Activated T-cell treated with anti-CD3 and anti-CD28 coated beads for 4 hours (primary cell): Measurements from ENCODE around the gene FRA10AC1.

Experiments used
- DNase-seq: peaks from one replicate; pipeline ENCODE4 v3.0.0-alpha.2; 2020

The FRA10AC1 gene

GRCh38 chr10:93702210-93703001 is at the start of gene FRA10AC1:
FRA10AC1 (minus strand) TSS chr10:93702592; CDS start chr10:93700106, 2,486 bp downstream.
- peak; percentile 85 for DNase-seq

GRCh38 chr10:93751832-93752231 is 49.4 kb upstream of the FRA10AC1 start:
- no peak for DNase-seq

GRCh38 chr10:93751124-93751523 is 48.7 kb upstream of the FRA10AC1 start:
- DNase-seq = no peak

GRCh38 chr10:93749218-93749799 is 46.9 kb upstream of the FRA10AC1 start:
- DNase-seq = no peak

- no peak for DNase-seq
These were observed 44.5 kb upstream of the FRA10AC1 start for GRCh38 chr10:93746844-93747284.

- DNase-seq = no peak
These were observed 43.1 kb upstream of the FRA10AC1 start for GRCh38 chr10:93745408-93746065.

- no peak for DNase-seq
These were observed 40.4 kb upstream of the FRA10AC1 start for GRCh38 chr10:93742633-93743349.

- DNase-seq = no peak
These were observed 39.0 kb upstream of the FRA10AC1 start for GRCh38 chr10:93741367-93741766.

GRCh38 chr10:93726024-93726423 is 23.6 kb upstream of the FRA10AC1 start:
- no peak for DNase-seq

GRCh38 chr10:93723153-93723552 is 20.8 kb upstream of the FRA10AC1 start:
- DNase-seq = no peak

GRCh38 chr10:93722550-93722949 is 20.2 kb upstream of the FRA10AC1 start:
- no peak for DNase-seq

GRCh38 chr10:93719901-93720300 is 17.5 kb upstream of the FRA10AC1 start:
- DNase-seq = no peak

GRCh38 chr10:93718937-93719725 is 16.7 kb upstream of the FRA10AC1 start:
- no peak for DNase-seq

- no peak for DNase-seq
These were observed 14.4 kb upstream of the FRA10AC1 start for GRCh38 chr10:93716766-93717165.

GRCh38 chr10:93715345-93715744 is 13.0 kb upstream of the FRA10AC1 start:
- no peak for DNase-seq

GRCh38 chr10:93712593-93712992 is 10.2 kb upstream of the FRA10AC1 start:
- no peak for DNase-seq

GRCh38 chr10:93711891-93712290 is 9.5 kb upstream of the FRA10AC1 start:
- no peak for DNase-seq

- DNase-seq = no peak
These were observed 8.0 kb upstream of the FRA10AC1 start for GRCh38 chr10:93710333-93710909.

GRCh38 chr10:93707623-93708022 is 5.2 kb upstream of the FRA10AC1 start:
- no peak for DNase-seq

- no peak for DNase-seq
These were observed 2.1 kb upstream of the FRA10AC1 start for GRCh38 chr10:93704451-93704850.

- DNase-seq = no peak
These were observed 1.4 kb upstream of the FRA10AC1 start for GRCh38 chr10:93703841-93704240.

- no peak for DNase-seq
These were observed 674 bp upstream of the FRA10AC1 start for GRCh38 chr10:93703066-93703465.
